HG03060 (cell line): ENCODE results near the gene PIK3C2G.
"Not testable (repeated sequence)": the region's sequence is repeated elsewhere in the genome, so short reads cannot be mapped to it uniquely, and the experiment has no call there.

ENCODE experiments used
- ATAC-seq: cut with Tn5 transposase; IDR thresholded peaks from one replicate; pipeline ENCODE4 v1.9.1; 2021; ENCODE audit warnings: low read depth, moderate number of reproducible peaks; ENCODE audit not compliant: unreplicated experiment

PIK3C2G gene

DNA sequence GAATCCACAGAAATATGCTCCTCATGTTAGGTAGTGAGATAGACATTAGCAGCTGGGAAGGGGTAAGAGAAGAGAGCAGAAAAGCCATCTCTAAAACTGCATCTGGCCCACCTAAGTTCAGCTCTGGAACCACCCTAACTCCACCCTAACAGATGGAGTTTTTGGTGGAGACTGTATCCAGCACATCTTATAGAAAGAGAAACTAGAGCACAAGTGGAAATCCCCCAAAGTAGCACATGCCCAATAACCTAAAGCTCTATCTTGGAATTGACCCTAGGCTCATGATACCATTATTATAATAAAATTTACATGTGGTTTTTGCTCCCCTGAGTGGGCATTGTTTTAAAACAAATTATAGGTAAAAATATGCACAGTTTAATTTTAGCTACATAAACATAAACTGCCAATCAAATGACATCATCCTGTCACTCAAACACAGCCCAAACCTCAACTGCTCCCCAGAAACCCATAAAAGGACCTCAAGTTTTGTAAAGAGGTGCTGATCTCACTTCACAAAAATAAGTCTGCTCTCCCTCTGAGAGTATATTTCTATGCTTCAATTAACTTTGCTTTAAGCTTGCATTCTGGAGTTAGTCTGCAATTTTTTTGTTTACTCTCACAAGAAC is 206.4 kb downstream of the PIK3C2G start:
- no peak for ATAC-seq

DNA sequence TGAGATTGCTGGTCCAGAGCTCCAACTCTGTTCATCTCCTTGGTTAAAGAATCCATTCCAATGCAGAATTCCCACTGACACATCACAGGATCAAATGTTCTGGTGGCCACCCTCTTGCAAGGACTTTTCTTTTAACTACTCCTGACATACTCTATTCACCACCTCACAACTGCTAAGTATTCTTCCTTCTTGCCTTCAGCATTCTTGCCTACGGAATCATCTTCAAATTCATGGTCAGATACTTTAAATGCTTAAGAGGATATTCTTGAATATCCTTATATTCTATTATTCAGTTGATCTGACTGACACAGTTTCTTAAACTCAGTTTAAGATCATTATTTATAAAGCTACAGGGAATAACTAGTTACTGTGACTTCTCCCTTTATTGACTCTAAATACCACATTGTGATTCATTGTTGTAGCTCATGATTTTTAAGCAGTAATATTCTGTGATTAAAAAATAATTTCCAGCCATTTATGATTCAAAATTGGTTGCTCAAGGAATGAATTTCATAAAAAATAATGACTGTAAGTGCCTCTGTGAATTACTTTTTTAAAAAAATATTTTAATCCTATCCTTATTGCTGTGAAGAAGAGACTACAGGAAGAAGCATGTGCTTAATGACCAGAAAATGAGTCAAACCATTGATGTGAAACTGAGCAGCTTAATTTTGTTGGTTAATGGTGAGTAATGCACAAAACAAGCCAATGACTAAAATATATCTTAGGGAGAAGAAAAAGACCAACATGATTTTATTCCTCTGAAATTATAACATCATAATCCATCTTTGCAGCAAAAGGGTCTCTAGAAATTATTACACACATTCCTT is 207.1 kb downstream of the PIK3C2G start:
- no peak for ATAC-seq

DNA sequence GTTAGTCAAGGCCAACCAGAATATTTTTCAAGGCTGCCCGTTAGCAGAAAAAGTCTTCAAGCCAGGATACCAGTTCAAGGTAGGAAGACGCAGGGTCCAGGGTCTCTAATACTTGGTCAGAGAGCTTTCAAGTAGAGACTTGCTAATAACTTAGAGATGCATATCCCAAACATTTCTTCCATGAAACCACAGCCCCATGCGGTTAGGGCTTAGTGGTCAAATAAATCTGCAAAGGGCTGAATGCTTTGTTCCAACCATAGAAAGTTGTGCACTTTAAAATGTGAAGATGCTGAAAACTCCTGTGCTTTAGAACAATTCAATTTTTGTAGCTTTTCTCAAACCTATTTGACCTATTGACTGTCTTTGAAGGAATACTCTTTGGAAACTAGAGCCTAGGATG is 208.9 kb downstream of the PIK3C2G start:
- no peak for ATAC-seq

DNA sequence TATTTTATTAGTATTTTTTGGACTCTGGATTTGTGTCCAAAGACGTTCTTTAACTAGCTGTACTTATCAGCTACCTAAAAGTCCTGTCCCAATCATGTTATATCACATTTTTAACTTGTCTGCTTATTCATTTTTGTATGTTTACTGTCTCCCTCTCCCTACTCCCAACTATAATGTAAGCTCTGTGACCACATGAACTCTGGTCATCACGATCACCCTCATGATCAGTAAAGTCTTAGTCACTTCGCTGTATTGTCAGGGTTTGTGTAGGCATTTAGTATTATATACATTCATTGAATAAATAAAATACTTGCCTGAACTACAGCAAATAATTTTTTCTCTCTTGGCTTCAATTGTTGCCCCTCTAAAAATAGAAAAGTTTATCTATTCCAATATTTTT is 211.0 kb downstream of the PIK3C2G start:
- ATAC-seq = no peak

DNA sequence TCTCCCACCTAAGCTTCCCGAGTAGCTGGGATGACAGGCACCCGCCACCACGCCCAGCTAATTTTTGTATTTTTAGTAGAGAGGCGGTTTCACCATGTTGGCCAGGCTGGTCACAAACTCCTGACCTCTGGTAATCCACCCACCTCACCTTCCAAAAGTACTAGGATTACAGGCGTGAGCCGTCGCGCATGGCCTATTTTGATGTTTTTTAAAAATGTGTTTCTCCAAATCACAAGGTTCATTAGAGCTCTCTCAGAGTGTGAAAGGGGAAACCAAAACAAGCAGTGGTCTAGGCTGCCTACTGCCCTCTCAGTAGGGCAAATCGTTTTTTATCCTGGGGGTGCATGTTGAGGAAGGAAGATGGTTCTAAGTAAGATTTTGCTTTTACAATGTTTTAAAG is 211.5 kb downstream of the PIK3C2G start:
- ATAC-seq = no peak

DNA sequence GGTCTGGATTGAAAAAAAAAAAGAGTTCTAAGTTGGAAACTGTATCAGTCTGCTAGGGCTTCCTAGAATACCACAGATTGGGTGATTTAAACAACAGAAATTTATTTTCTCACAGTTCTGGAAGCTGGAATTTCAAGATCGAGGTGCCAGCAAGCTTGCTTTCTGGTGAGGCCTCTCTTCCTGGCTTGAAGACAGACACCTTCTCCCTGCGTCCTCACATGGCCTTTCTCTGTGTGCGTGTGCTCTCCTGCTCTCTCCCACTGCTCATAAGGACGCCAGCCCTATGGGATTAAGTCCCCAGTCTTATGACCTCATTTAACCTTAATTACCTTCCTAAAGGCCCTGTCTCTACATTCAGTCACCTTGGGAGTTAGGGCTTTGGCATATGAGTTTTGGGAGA is 215.5 kb downstream of the PIK3C2G start:
- ATAC-seq = no peak

DNA sequence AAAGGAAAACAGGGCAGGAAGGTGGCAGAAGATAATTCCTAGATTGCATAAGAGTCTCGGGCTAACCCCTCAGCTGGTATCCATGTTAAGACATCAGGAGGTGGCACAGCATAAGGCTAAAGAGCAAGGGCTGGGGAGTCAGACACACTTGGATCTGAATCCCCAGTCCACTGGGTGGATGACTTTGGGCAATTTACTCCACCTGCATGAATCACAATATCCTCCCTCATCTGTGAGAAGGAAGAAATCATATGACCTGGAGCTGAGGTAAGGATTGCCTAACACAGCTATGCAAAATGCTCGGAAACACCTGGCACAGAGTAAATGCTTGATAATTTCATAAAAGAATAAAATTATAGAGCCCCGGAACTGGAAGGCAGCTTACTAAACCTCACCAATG is 217.9 kb downstream of the PIK3C2G start:
- ATAC-seq = no peak

DNA sequence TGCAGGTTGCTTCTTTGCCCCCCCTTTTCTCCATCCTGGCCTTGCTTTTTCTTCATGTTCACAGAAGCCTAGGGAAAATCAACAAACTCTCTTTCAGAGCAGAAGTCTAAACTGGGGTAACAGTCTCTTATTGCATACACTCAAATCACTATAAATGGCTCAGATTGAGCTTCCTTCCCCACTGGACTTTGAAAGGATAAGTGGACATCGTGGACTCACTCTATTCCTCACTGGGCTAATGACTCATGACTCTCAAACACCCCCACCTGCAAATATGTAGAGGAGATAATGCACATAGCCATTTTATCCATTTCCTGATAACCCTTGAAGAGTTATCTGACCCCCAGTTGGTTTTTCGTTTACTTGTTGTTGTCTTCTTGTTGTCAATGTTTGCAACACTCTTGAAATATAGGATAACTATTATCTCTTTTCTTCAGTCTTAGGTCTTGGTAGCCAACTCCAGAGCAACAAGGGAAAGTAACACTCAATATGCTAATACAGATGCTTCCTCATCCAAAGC is 221.3 kb downstream of the PIK3C2G start:
- ATAC-seq = no peak

DNA sequence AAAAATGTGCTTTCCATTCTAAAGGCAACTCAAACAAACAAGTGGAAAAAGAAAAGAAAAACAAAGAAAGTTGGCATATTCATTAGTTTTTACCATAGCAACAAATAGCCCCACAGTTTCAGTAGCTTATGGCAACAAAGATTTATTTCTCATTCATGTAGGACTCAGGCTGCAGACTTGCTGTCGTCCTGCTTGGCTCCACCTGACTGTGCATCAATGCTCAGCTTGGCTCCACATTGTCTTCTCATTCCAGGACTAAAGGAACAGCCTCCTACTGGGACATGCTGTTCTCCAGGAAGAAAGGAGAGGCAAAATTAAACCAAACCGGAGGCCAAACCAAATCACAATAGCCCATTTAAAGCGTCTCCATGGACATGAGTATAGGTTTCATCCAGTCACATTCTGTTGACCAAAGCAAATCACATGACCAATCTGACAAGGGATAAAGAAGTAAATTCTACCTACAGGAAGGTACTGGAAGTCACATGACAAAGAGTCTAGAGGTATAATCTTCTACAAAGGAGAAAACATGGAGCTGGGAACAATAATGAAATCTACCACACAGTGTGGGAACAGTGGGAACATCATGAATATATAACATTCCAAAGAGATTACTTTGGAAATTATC is 222.5 kb downstream of the PIK3C2G start:
- ATAC-seq = no peak

DNA sequence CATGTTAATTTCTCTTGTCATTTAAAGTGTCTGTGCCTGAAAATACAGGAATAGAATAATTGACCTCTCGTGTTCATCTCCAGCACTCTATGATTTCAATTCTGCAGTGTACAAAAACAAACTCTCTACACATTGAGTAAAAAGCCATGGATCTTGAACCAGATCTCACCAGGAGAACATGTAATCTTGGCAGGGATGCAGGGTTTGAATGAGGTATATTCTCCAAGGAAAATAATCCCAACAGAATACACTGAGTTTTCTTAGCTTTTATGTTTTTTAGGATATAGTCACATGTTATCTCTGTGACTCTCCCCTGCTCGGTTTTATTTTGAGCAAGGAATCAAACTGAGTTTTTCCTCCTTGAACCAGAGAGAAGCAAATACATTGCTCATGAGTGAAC is 224.7 kb downstream of the PIK3C2G start:
- ATAC-seq = no peak

DNA sequence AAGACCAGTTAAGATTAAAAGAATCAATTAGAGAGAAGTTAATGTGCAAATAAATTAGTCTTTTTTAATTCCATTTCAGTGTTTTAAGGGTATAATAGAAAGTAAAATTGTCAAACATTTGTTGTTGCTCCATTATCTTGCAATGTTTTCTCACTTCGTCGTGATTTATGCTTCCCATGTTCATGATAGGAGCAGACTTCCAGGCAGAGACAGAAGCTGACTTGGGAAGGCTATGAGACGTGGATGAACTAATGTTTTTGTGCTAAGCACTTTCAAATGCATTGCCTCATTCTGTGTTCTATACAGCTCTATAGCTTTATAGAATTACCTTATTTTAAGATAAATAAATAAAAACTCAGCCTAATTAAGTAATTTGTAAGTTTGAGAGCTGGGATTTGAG is 226.2 kb downstream of the PIK3C2G start:
- no peak for ATAC-seq

DNA sequence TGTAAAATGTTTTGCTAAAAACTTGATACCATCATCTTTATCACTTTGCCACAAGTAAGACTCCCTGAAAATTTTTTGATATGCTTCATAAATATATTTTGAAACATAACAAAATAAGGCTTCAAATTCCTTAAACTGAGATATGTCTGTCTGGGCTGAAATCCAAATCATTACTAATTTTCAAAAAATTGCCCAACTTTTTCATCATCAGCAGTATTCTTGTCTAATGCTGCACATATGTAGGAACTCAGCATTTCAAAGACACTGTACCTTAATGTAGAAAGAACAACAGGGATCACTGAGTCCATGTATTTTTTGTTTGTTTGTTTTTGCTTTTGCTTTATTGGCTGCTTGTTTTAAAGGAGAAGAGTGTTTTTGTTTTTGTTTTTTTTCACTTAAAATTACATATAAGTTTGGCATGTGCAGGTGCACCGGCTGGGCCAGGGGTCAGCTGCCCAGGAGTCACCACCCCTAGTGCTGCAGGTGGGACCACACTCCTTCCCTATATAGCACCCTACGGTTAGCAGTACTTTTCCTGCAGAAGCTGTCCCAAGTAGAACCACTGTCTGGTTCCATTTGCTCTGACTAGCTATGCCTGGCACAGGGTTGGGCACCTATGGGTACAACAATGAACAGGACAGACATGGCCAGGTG is 231.2 kb downstream of the PIK3C2G start:
- ATAC-seq = no peak

DNA sequence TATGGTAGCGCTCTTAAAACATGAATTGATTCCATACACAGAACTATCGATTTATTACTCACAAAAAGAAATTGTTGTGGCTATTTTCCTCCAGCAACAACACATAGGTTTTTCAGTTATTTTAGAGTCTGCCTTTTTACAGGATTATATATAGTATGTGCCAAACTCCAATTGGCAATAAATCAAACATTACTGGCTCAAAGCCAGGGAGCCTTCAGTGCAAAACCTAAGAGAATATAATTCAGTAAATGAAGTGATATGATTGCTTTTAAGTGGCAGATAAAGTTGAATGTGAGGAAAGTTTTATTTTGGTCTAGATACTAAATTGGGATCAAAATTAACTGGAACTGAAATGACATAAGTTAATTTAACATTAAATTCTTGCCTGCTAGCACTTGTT is 234.8 kb downstream of the PIK3C2G start:
- ATAC-seq = no peak

DNA sequence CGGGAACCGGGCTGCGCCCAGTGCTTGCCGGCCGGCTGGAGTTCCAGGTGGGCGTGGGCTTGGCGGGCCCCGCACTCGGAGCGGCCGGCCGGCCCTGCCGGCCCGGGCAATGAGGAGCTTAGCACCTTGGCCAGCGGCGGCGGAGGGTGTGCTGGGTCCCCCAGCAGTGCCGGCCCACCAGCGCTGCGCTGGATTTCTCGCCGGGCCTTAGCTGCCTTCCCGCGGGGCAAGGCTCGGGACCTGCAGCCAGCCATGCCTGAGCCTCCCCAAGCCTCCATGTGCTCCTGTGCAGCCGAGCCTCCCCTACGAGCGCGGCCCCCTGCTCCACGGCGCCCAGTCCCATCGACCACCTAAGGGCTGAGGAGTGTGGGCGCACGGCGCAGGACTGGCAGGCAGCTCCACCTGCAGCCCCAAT is 238.8 kb downstream of the PIK3C2G start:
- not testable (repeated sequence) for ATAC-seq

DNA sequence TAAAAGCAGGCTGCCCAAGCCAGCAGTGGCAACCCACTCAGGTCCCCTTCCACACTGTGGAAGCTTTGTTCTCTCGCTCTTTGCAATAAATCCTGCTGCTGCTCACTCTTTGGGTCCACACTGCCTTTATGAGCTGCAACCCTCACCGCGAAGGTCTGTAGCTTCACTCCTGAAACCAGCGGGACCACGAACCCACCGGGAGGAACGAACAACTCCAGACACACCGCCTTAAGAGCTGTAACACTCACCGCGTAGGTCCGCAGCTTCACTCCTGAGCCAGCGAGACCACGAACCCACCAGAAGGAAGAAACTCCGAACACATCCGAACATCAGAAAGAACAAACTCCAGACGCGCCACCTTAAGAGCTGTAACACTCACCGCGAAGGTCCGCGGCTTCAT is 239.4 kb downstream of the PIK3C2G start:
- ATAC-seq = not testable (repeated sequence)

DNA sequence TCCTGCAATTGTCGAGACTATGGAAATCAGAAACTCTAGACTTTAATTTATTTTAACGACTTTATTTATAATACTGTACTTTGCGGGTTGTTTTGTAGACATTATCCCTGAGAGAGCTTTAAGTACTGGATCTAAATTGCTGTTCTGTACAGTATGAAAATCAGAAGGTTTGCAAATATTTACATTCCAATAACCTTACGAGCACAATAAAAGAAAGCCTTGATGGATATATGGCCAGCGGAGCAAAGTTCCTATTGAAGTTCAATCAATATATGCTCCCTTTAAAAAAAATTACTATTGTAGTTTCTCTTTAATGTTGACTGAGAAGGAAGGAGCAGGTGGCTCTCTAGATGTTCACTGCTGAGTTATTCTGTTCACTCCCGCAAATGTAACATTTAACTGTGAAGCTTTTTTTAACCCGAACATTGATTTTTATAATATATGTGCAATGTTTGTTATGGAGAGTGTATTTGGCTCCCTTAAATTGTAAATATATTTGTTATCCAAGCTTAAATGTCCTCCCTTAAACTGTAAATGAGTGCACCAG is 241.2 kb downstream of the PIK3C2G start:
- no peak for ATAC-seq

DNA sequence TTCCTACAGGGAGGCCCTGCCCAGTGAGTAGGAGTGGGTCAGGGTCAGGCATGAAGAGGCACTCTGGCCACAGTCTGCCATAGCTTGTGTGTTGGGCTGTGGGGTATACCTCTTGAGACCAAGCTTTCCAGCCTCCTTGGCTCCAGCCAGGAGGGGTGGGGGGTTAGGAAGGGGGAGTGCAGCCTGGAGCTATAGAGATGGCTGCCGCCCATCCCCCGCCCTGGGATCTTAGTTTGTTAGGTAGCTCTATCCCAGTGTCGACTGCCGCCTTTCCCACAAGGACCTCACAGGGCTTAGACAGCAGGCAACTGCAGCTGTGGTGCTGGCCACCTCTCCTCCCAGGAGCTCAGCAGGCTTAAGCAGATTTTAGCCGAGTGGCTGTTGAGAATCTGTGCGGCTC is 260.1 kb downstream of the PIK3C2G start:
- ATAC-seq = no peak

DNA sequence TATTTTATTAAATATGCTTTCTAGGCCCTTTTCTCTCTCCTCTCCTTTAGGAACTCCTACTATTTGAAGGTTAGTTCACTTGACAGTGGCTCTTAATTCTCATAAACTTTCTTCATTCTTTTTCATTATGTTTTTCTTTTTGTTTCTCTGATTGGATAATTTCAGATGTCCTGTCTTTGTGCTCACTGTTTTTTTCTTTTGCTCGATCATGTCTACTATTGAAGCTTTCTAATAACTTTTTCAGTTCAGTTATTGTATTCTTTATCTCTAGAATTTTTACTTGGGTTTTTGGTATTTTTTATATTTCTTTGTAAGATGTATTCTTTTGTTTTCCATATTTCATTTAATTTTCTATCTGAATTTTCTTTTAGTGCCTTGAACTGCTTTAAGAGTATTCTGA is 261.5 kb downstream of the PIK3C2G start:
- ATAC-seq = no peak

DNA sequence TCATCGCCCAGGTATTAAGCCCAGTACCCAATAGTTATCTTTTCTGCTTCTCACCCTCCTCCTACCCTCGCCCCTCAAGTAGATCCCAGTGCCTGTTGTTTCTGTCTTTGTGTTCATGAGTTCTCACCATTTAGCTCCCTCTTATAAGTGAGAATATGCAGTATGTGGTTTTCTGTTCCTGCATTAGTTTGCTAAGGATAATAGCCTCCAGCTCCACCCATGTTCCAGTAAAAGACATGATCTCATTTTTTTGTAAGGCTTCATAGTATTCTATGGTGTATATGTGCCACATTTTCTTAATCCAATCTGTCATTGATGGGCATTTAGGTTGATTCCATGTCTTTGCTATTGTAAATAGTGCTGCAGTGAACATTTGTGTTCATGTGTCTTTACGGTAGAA is 281.2 kb downstream of the PIK3C2G start:
- not testable (repeated sequence) for ATAC-seq

DNA sequence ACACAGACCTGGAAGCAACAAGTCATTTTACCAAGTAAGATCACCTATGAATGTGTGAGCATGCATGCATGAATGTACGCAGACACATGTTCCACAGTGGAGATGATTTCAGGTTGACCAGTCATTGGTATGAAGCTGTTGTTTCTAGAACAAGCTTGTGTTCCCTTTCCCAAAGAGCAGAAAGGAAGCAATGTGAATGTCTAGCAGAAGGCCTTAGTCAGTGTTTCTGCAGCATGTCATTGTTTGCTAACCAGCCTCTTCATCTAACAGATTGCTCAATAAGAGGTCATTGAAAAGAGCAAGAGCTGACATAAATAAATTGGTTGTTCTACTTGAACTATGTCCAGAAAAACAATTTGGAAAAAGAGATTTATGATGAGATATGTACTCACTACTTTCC is 285.1 kb downstream of the PIK3C2G start:
- ATAC-seq = no peak

DNA sequence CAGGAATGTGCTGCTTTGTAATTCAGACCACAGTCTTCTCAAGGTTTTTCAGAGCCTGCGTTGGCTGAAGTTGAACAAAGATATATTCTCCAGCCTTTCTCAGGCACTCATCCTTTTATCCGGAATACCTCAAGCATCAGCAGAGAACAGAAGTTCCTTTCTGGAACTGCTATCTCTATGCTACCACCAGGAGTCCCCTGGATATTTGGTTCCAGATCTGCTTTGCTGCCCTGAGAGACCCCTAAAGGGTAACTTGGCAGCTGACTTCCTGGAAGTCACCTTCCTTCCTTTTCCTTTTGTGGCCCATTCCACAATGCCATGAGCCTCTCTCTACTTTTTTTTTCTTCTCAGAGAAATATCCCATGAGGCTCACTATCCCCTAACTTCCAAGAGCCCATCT is 288.3 kb downstream of the PIK3C2G start:
- ATAC-seq = no peak
